NB4 (cell line): ENCODE data around the gene GNPAT.

ENCODE experiments used
- MYC ChIP-seq: IDR thresholded peaks from 2 replicates; pipeline ENCODE4 v1.6.1; 2011; ENCODE audit warnings: low read depth, low read length
- POLR2A ChIP-seq: IDR thresholded peaks from 2 replicates; pipeline ENCODE4 v1.6.1; 2011; ENCODE audit warnings: mild to moderate bottlenecking; ENCODE audit not compliant: insufficient read length; ENCODE audit errors: extremely low read depth
- TF ChIP-seq, protein P1 (sequence below): IDR thresholded peaks from one replicate; pipeline ENCODE4 v1.5.1; 2012; ENCODE audit warnings: low read depth, low read length

DNA sequence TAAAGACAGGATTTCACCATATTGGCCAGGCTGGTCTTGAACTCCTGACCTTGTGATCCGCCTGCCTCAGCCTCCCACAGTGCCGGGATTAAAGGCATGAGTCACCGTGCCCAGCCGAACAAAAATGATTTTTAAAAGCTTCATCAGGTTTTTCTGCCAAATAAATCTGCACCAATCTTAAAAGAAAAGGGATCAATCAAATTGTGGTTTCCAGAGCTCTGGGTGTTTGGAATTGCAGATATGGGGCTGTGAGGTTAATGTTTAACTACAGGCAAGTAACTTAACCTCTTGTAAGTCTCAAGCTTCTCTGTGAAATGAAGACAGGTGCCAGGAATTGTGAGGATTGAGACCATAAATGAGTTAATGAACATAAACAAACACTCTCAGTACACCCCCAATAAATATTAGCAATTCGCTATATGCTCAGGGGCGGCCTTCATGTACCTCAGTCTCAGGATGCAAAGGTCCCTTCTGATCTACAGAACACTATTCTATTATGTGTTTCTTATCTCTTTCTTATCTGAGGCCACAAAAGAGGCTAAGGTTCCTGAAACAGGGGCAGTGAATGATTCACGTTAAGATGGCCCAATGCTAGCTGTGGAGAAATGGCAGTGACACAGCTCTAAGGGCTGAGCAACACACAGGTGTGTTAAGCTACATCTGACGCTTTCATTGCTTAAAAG, 7.1 kb upstream of the GNPAT start:
- TF ChIP-seq MYC (no peak), POLR2A (no peak)
- TF ChIP-seq, protein P1, sequence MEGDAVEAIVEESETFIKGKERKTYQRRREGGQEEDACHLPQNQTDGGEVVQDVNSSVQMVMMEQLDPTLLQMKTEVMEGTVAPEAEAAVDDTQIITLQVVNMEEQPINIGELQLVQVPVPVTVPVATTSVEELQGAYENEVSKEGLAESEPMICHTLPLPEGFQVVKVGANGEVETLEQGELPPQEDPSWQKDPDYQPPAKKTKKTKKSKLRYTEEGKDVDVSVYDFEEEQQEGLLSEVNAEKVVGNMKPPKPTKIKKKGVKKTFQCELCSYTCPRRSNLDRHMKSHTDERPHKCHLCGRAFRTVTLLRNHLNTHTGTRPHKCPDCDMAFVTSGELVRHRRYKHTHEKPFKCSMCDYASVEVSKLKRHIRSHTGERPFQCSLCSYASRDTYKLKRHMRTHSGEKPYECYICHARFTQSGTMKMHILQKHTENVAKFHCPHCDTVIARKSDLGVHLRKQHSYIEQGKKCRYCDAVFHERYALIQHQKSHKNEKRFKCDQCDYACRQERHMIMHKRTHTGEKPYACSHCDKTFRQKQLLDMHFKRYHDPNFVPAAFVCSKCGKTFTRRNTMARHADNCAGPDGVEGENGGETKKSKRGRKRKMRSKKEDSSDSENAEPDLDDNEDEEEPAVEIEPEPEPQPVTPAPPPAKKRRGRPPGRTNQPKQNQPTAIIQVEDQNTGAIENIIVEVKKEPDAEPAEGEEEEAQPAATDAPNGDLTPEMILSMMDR = no peak
